IMR-90 (cell line): Measurements from ENCODE around the gene ZNF688. TPM values are rescaled to one million over a fixed set of nuclear protein-coding genes. Genes with fewer than 3 reads are reported as not detected.

Source experiments
- ATAC-seq: fragments of 200-7000 bp; cut with Tn5 transposase; 2 replicates; pipeline ENCODE4 v1.9.1; 2020; ENCODE audit warnings: low read depth, mild to moderate bottlenecking, moderate library complexity
- BruUV-seq: library from RNA; stranded (reverse); fragments of 400-500 nt; replicated peaks from 2 replicates; lab custom pipeline; 2021; lab: Mats Ljungman, UMichigan
- CTCF ChIA-PET: fragments of 300-600 bp; formaldehyde crosslinking; extraction: SDS; loops from one replicate; lab custom pipeline; 2021; ENCODE audit warnings: antibody characterized with exemption; lab: Yijun Ruan, JAX
- POLR2A ChIA-PET: fragments of 300-600 bp; sonication (Branson Sonifier 250); formaldehyde crosslinking; loops from one replicate; lab custom pipeline; 2022; ENCODE audit warnings: antibody characterized with exemption; ENCODE audit not compliant: unreplicated experiment; lab: Charles Lee
- DNase-seq: peaks from one replicate; pipeline ENCODE4 v3.0.0; 2013
- H2AFZ ChIP-seq: replicated peaks from 2 replicates; pipeline ENCODE3; 2013; ENCODE audit warnings: low read length, mild to moderate bottlenecking; ENCODE audit not compliant: poor library complexity
- H2AK5ac ChIP-seq: 2 replicates; pipeline ENCODE4 v1.6.1; 2013; ENCODE audit warnings: low read depth, low read length, inconsistent platforms
- H2AK9ac ChIP-seq: replicated peaks from 2 replicates; pipeline ENCODE3; 2013; ENCODE audit warnings: mild to moderate bottlenecking, low read depth, low read length, moderate library complexity; ENCODE audit not compliant: poor library complexity
- H2BK120ac ChIP-seq: 2 replicates; pipeline ENCODE4 v1.6.1; 2013; ENCODE audit warnings: low read depth, low read length, inconsistent platforms
- H2BK15ac ChIP-seq: 3 replicates; pipeline ENCODE4 v1.6.1; 2013; ENCODE audit warnings: low read depth, low read length, inconsistent platforms
- H2BK20ac ChIP-seq: 2 replicates; pipeline ENCODE4 v1.6.1; 2013; ENCODE audit warnings: low read depth, mild to moderate bottlenecking, inconsistent platforms, low read length, moderate library complexity
- H2BK5ac ChIP-seq: 2 replicates; pipeline ENCODE4 v1.6.1; 2013; ENCODE audit warnings: mild to moderate bottlenecking, low read depth, low read length, inconsistent platforms; ENCODE audit not compliant: poor library complexity, severe bottlenecking
- H3K14ac ChIP-seq: replicated peaks from 2 replicates; pipeline ENCODE4 v1.6.1; 2013; ENCODE audit warnings: low read depth, low read length, inconsistent platforms
- H3K18ac ChIP-seq: 2 replicates; pipeline ENCODE4 v1.6.1; 2013; ENCODE audit warnings: low read depth, low read length, control low read depth
- H3K23ac ChIP-seq: 2 replicates; pipeline ENCODE4 v1.6.1; 2013; ENCODE audit warnings: low read depth, low read length, inconsistent platforms
- H3K27ac ChIP-seq: 2 replicates; pipeline ENCODE4 v1.5.1; 2013; ENCODE audit warnings: mild to moderate bottlenecking, control low read depth, low read length; ENCODE audit not compliant: insufficient read depth
- H3K27me3 ChIP-seq: 2 replicates; pipeline ENCODE4 v1.6.1; 2013; ENCODE audit warnings: low read length; ENCODE audit not compliant: control insufficient read depth, insufficient read depth
- H3K36me3 ChIP-seq: 2 replicates; pipeline ENCODE4 v1.6.1; 2013; ENCODE audit warnings: low read length, mixed read lengths; ENCODE audit not compliant: control insufficient read depth, insufficient read depth
- H3K4ac ChIP-seq: 2 replicates; pipeline ENCODE4 v1.6.1; 2013; ENCODE audit warnings: low read depth, low read length, inconsistent platforms
- H3K4me1 ChIP-seq: 2 replicates; pipeline ENCODE4 v1.6.1; 2013; ENCODE audit warnings: low read length, mixed read lengths; ENCODE audit not compliant: control insufficient read depth, insufficient read depth
- H3K4me2 ChIP-seq: 2 replicates; pipeline ENCODE4 v1.6.1; 2013; ENCODE audit warnings: low read depth, mild to moderate bottlenecking, control low read depth, low read length, moderate library complexity
- H3K4me3 ChIP-seq: 2 replicates; pipeline ENCODE4 v1.5.1; 2013; ENCODE audit warnings: low read depth, mild to moderate bottlenecking, control low read depth, low read length, moderate library complexity; ENCODE audit not compliant: insufficient read depth
- H3K56ac ChIP-seq: 2 replicates; pipeline ENCODE4 v1.6.1; 2013; ENCODE audit warnings: low read length, inconsistent platforms; ENCODE audit not compliant: insufficient read depth; ENCODE audit errors: extremely low read depth
- H3K79me1 ChIP-seq, 2 experiments: 2 replicates each; pipeline ENCODE4 v1.6.1; 2013; ENCODE audit warnings: low read length in 2 of 2, inconsistent platforms in 1 of 2, low read depth in 1 of 2
- H3K9ac ChIP-seq: 2 replicates; pipeline ENCODE4 v1.6.1; 2013; ENCODE audit warnings: low read depth, low read length, control low read depth
- H3K9me1 ChIP-seq: 2 replicates; pipeline ENCODE4 v1.6.1; 2013; ENCODE audit warnings: low read length, inconsistent platforms; ENCODE audit not compliant: insufficient read depth
- H3K9me3 ChIP-seq: 2 replicates; pipeline ENCODE4 v1.6.1; 2013; ENCODE audit warnings: low read length; ENCODE audit not compliant: control insufficient read depth, insufficient read depth
- H4K20me1 ChIP-seq: 2 replicates; pipeline ENCODE4 v1.6.1; 2013; ENCODE audit warnings: low read length, inconsistent platforms; ENCODE audit not compliant: insufficient read depth
- H4K5ac ChIP-seq: 2 replicates; pipeline ENCODE4 v1.6.1; 2013; ENCODE audit warnings: mild to moderate bottlenecking, low read depth, low read length, control low read depth
- H4K8ac ChIP-seq, 2 experiments: 2 replicates each; pipeline ENCODE4 v1.6.1; 2013; ENCODE audit warnings: low read depth in 2 of 2, low read length in 2 of 2, control low read depth in 1 of 2, inconsistent platforms in 1 of 2
- H4K91ac ChIP-seq: 2 replicates; pipeline ENCODE4 v1.6.1; 2013; ENCODE audit warnings: low read depth, low read length, inconsistent platforms; ENCODE audit not compliant: insufficient read depth
- BHLHE40 ChIP-seq: fragments of 150-350 bp; IDR thresholded peaks from 2 replicates; pipeline ENCODE4 v1.6.1; 2016; ENCODE audit warnings: mild to moderate bottlenecking, low read depth, low read length
- CEBPB ChIP-seq: IDR thresholded peaks from 2 replicates; pipeline ENCODE4 v1.6.1; 2012; ENCODE audit warnings: low read depth, low read length, improper control_type of control experiment
- CTCF ChIP-seq: conservative IDR thresholded peaks from 2 replicates; pipeline ENCODE4 v1.5.1; 2012; ENCODE audit warnings: mild to moderate bottlenecking, low read depth, low read length, improper control_type of control experiment
- ELK1 ChIP-seq: fragments of 150-350 bp; IDR thresholded peaks from 2 replicates; pipeline ENCODE4 v1.6.1; 2016; ENCODE audit warnings: low read depth, mild to moderate bottlenecking, low read length, moderate library complexity, borderline replicate concordance
- FOS ChIP-seq: fragments of 150-350 bp; IDR thresholded peaks from 2 replicates; pipeline ENCODE4 v1.6.1; 2016; ENCODE audit warnings: low read depth, low read length
- MAFK ChIP-seq: IDR thresholded peaks from 2 replicates; pipeline ENCODE4 v1.6.1; 2012; ENCODE audit warnings: low read depth, low read length, improper control_type of control experiment
- MAZ ChIP-seq: IDR thresholded peaks from 2 replicates; pipeline ENCODE4 v1.6.1; 2012; ENCODE audit warnings: low read depth, mild to moderate bottlenecking, low read length, improper control_type of control experiment, moderate library complexity, borderline replicate concordance
- MXI1 ChIP-seq: IDR thresholded peaks from 2 replicates; pipeline ENCODE4 v1.6.1; 2012; ENCODE audit warnings: low read depth, mild to moderate bottlenecking, low read length, moderate library complexity, borderline replicate concordance
- NFE2L2 ChIP-seq: fragments of 150-350 bp; IDR thresholded peaks from 2 replicates; pipeline ENCODE4 v1.6.1; 2016; ENCODE audit warnings: low read depth, mild to moderate bottlenecking, low read length
- POLR2A ChIP-seq: IDR thresholded peaks from 2 replicates; pipeline ENCODE4 v1.6.1; 2012; ENCODE audit warnings: mild to moderate bottlenecking, low read depth, low read length
- RAD21 ChIP-seq: IDR thresholded peaks from 2 replicates; pipeline ENCODE4 v1.6.1; 2012; ENCODE audit warnings: low read length, improper control_type of control experiment
- RCOR1 ChIP-seq: IDR thresholded peaks from 2 replicates; pipeline ENCODE4 v1.6.1; 2012; ENCODE audit warnings: mild to moderate bottlenecking, low read length, improper control_type of control experiment; ENCODE audit not compliant: insufficient replicate concordance
- RFX5 ChIP-seq: IDR thresholded peaks from 2 replicates; pipeline ENCODE4 v1.8.0; 2012; ENCODE audit warnings: low read depth, mild to moderate bottlenecking, low read length, moderate library complexity
- SMC3 ChIP-seq: fragments of 150-350 bp; IDR thresholded peaks from 2 replicates; pipeline ENCODE4 v1.6.1; 2016; ENCODE audit warnings: low read depth, mild to moderate bottlenecking, antibody characterized with exemption, low read length, moderate library complexity
- USF2 ChIP-seq: fragments of 150-350 bp; IDR thresholded peaks from 2 replicates; pipeline ENCODE4 v1.6.1; 2017; ENCODE audit warnings: mild to moderate bottlenecking, antibody characterized with exemption, low read length, low read depth
- WGBS, 2 experiments: methylation state at CpG; one replicate each; pipeline versions ENCODE4 v1.1.5 to v1.1.7; 2013; ENCODE audit warnings: missing lambda C conversion rate in 2 of 2; ENCODE audit not compliant: insufficient read length in 1 of 2; ENCODE audit errors: extremely low coverage in 2 of 2; 5-methylcytosine and 5-hydroxymethylcytosine counted together
- dilution Hi-C: fragments of 300-500 bp; cut with HindIII; formaldehyde crosslinking; loops from one replicate; pipeline ENCODE4 v1.14.3; 2018; ENCODE audit warnings: low sequenced_read_pairs; ENCODE audit not compliant: unreplicated experiment
- in situ Hi-C: fragments of 300-500 bp; cut with MboI; formaldehyde crosslinking; loops from 3 replicates; pipeline ENCODE4 v1.14.3; 2019; ENCODE audit warnings: low sequenced_read_pairs, inconsistent platforms, mixed read lengths
- intact Hi-C: fragments of 100-400 bp; cut with micrococcal nuclease; formaldehyde crosslinking; loops from 2 replicates; pipeline ENCODE4 v1.10.0; 2022
- polyA plus RNA-seq, 3 experiments: library from polyadenylated mRNA; depleted of rRNA; stranded (reverse); fragments of >200 nt; gene quantifications; 2 replicates each; pipeline ENCODE4 v1.2.3, GENCODE V29; 2012; ENCODE audit warnings: low replicate concordance in 1 of 3
- total RNA-seq: library from RNA; depleted of rRNA; stranded (reverse); fragments of >200 nt; gene quantifications from 2 replicates; pipeline ENCODE4 v1.2.3, GENCODE V29; 2012

The ZNF688 gene
- total and polyA plus RNA-seq, 2 of the 4 experiments (the other 2 are of a cell fraction) = 1.8 to 3.7 TPM

- no peak overlapping the region for H3K4ac ChIP-seq
- in situ Hi-C loops = no loop called here
- TF ChIP-seq POLR2A (no peak), SMC3 (no peak), RCOR1 (no peak), MAFK (no peak), NFE2L2 (no peak), MAZ (no peak), RAD21 (no peak), BHLHE40 (no peak), CEBPB (no peak), RFX5 (no peak), FOS (no peak), MXI1 (no peak), USF2 (no peak), ELK1 (no peak), CTCF (no peak)
Measured at GRCh38 chr16:30530163-30531037, 41.1 kb downstream of the ZNF688 start.

More at GRCh38 chr16:30530163-30531037, 41.1 kb downstream of the ZNF688 start:
- no peak overlapping the region for H3K56ac ChIP-seq
- ChIA-PET CTCF (no interaction called here), POLR2A (no interaction called here)
- H3K4me2 ChIP-seq = no peak overlapping the region
- BruUV-seq = no TSS peak
- H2BK20ac ChIP-seq = no peak overlapping the region
- H4K8ac ChIP-seq = no peak overlapping the region
- dilution Hi-C loops (no loop called here), intact Hi-C loops (no loop called here)
- ATAC-seq (no peak), DNase-seq (no peak)
- H3K9me1 ChIP-seq = peaks cover 15% of the 10 kb centered on the region
- H4K5ac ChIP-seq = no peak overlapping the region
- H3K14ac ChIP-seq = no peak overlapping the region
- H3K79me1 ChIP-seq = peaks cover 10 to 29% of the 10 kb centered on the region in 2 experiments
- H3K27ac ChIP-seq = no peak overlapping the region
- peaks cover 8% of the 10 kb centered on the region for H3K4me1 ChIP-seq
- no peak overlapping the region for H3K9ac ChIP-seq
- no peaks in the 10 kb centered on the region for H4K20me1 ChIP-seq
- H2BK5ac ChIP-seq = no peak overlapping the region
- no peak overlapping the region for H3K18ac ChIP-seq
- H3K4me3 ChIP-seq = no peak overlapping the region
- no peak overlapping the region for H2AK5ac ChIP-seq
- no peak overlapping the region for H2BK120ac ChIP-seq
- H3K36me3 ChIP-seq = peaks cover 5% of the 10 kb centered on the region; the same call in 1 of the 2 replicates
- no peak overlapping the region for H2AFZ ChIP-seq
- no peak overlapping the region for H3K23ac ChIP-seq
- H3K9me3 ChIP-seq = no peaks in the 10 kb centered on the region
- no peaks in the 10 kb centered on the region for H3K27me3 ChIP-seq
- no peak overlapping the region for H4K91ac ChIP-seq
- H2AK9ac ChIP-seq = no peak overlapping the region
- WGBS, 2 experiments = no CpG with 5 or more reads among the region's 13 CpGs
- H2BK15ac ChIP-seq = no peak overlapping the region
